ENCODE data around the gene PCGF6.

Gene PCGF6

GRCh38 chr10:103327906-103328305, 23.0 kb downstream of the PCGF6 start:
- no peak for DNase-seq (ENCODE audit: extremely low spot score)
- POLR2A ChIA-PET = interaction anchor here (0.9 kb wide), 1 partner anchor 23 kb away, joined by 3 read pairs; the partner anchor contains the start of gene PCGF6
- TF ChIP-seq ZNF384 (IDR thresholded peaks at IDR 0.05) = no peak
- no peak for TF ChIP-seq TARDBP (IDR thresholded peaks at IDR 0.05)
- no peak for TF ChIP-seq BHLHE40 (IDR thresholded peaks at IDR 0.05; ENCODE audit: borderline replicate concordance)
- no peak for TF ChIP-seq CTBP1 (IDR thresholded peaks at IDR 0.05; ENCODE audit: borderline replicate concordance)
- no peak for TF ChIP-seq HDGF (IDR thresholded peaks at IDR 0.05; ENCODE audit: borderline replicate concordance)
- CTCF ChIA-PET = no interaction called here

- TF ChIP-seq CTBP1 (IDR thresholded peaks at IDR 0.05; ENCODE audit: borderline replicate concordance) (no peak), LEF1 (IDR thresholded peaks at IDR 0.05; ENCODE audit: borderline replicate concordance) (no peak), HDGF (IDR thresholded peaks at IDR 0.05; ENCODE audit: borderline replicate concordance) (no peak)
- DNase-seq (ENCODE audit: extremely low spot score) = no peak
- ChIA-PET CTCF (interaction anchor here (0.6 kb wide), 1 partner anchor 14 kb away, joined by 6 read pairs; no protein-coding TSS in a partner anchor), POLR2A (no interaction called here)
Measured at GRCh38 chr10:103316087-103316486, 34.9 kb downstream of the PCGF6 start.

- ChIA-PET POLR2A (no interaction called here), CTCF (no interaction called here)
- DNase-seq (ENCODE audit: extremely low spot score) = no peak
- no peak for TF ChIP-seq PKNOX1 (IDR thresholded peaks at IDR 0.05)
- TF ChIP-seq LEF1 (IDR thresholded peaks at IDR 0.05; ENCODE audit: borderline replicate concordance) = no peak
- no peak for TF ChIP-seq SP1 (IDR thresholded peaks at IDR 0.05)
- TF ChIP-seq BHLHE40 (IDR thresholded peaks at IDR 0.05; ENCODE audit: borderline replicate concordance) = no peak
- no peak for TF ChIP-seq FOXA1 (IDR thresholded peaks at IDR 0.05)
- no peak for TF ChIP-seq ZNF384 (IDR thresholded peaks at IDR 0.05)
- no peak for TF ChIP-seq ARNT (IDR thresholded peaks at IDR 0.05)
- TF ChIP-seq L3MBTL2 (conservative IDR thresholded peaks at IDR 0.05) = no peak
- TF ChIP-seq NFRKB (IDR thresholded peaks at IDR 0.05) = no peak
- no peak for TF ChIP-seq ELF4 (IDR thresholded peaks at IDR 0.05)
- TF ChIP-seq TARDBP (IDR thresholded peaks at IDR 0.05) = no peak
- no peak for TF ChIP-seq SUZ12 (IDR thresholded peaks at IDR 0.05)
- TF ChIP-seq CTBP1 (IDR thresholded peaks at IDR 0.05; ENCODE audit: borderline replicate concordance) = no peak
- TF ChIP-seq HDGF (IDR thresholded peaks at IDR 0.05; ENCODE audit: borderline replicate concordance) = no peak
- TF ChIP-seq FOXK2 (IDR thresholded peaks at IDR 0.05) = no peak
- TF ChIP-seq FOXM1 (IDR thresholded peaks at IDR 0.05; ENCODE audit: borderline replicate concordance) = no peak
Measured at GRCh38 chr10:103310197-103310596, 40.7 kb downstream of the PCGF6 start.

GRCh38 chr10:103307594-103307993, 43.3 kb downstream of the PCGF6 start:
- ChIA-PET POLR2A (no interaction called here), CTCF (no interaction called here)
- DNase-seq (ENCODE audit: extremely low spot score) = no peak
- TF ChIP-seq BHLHE40 (IDR thresholded peaks at IDR 0.05; ENCODE audit: borderline replicate concordance) = no peak
- no peak for TF ChIP-seq ELF4 (IDR thresholded peaks at IDR 0.05)
- no peak for TF ChIP-seq ARNT (IDR thresholded peaks at IDR 0.05)
- no peak for TF ChIP-seq ZNF384 (IDR thresholded peaks at IDR 0.05)

- ChIA-PET POLR2A (interaction anchor here (0.5 to 0.6 kb wide), 3 partner anchors 16 to 71 kb away, joined by 3 read pairs; no protein-coding TSS in a partner anchor), CTCF (no interaction called here)
- DNase-seq (ENCODE audit: extremely low spot score) = no peak
- TF ChIP-seq ZNF384 (IDR thresholded peaks at IDR 0.05) = no peak
- TF ChIP-seq FOXK2 (IDR thresholded peaks at IDR 0.05) = no peak
- no peak for TF ChIP-seq HDGF (IDR thresholded peaks at IDR 0.05; ENCODE audit: borderline replicate concordance)
Measured at GRCh38 chr10:103295374-103296015, 55.4 kb downstream of the PCGF6 start.

- CTCF ChIA-PET = no interaction called here
- DNase-seq (ENCODE audit: extremely low spot score) = no peak
- POLR2A ChIA-PET = no interaction called here
- TF ChIP-seq ZNF384 (IDR thresholded peaks at IDR 0.05) = no peak
- TF ChIP-seq FOXK2 (IDR thresholded peaks at IDR 0.05) = no peak
- no peak for TF ChIP-seq BHLHE40 (IDR thresholded peaks at IDR 0.05; ENCODE audit: borderline replicate concordance)
- TF ChIP-seq FOXM1 (IDR thresholded peaks at IDR 0.05; ENCODE audit: borderline replicate concordance) = no peak
- no peak for TF ChIP-seq NFRKB (IDR thresholded peaks at IDR 0.05)
- no peak for TF ChIP-seq SP1 (IDR thresholded peaks at IDR 0.05)
- TF ChIP-seq L3MBTL2 (conservative IDR thresholded peaks at IDR 0.05) = no peak
- no peak for TF ChIP-seq TARDBP (IDR thresholded peaks at IDR 0.05)
- TF ChIP-seq HDGF (IDR thresholded peaks at IDR 0.05; ENCODE audit: borderline replicate concordance) = no peak
- TF ChIP-seq ELF4 (IDR thresholded peaks at IDR 0.05) = no peak
- TF ChIP-seq FOXA1 (IDR thresholded peaks at IDR 0.05) = no peak
- TF ChIP-seq CTBP1 (IDR thresholded peaks at IDR 0.05; ENCODE audit: borderline replicate concordance) = no peak
- no peak for TF ChIP-seq LEF1 (IDR thresholded peaks at IDR 0.05; ENCODE audit: borderline replicate concordance)
- TF ChIP-seq ARNT (IDR thresholded peaks at IDR 0.05) = no peak
- no peak for TF ChIP-seq SUZ12 (IDR thresholded peaks at IDR 0.05)
- TF ChIP-seq PKNOX1 (IDR thresholded peaks at IDR 0.05) = no peak
Measured at GRCh38 chr10:103291588-103291987, 59.4 kb downstream of the PCGF6 start.

- no peak for DNase-seq (ENCODE audit: extremely low spot score)
- ChIA-PET CTCF (no interaction called here), POLR2A (no interaction called here)
- TF ChIP-seq PKNOX1 (IDR thresholded peaks at IDR 0.05) = no peak
- TF ChIP-seq ARNT (IDR thresholded peaks at IDR 0.05) = no peak
- no peak for TF ChIP-seq BHLHE40 (IDR thresholded peaks at IDR 0.05; ENCODE audit: borderline replicate concordance)
- no peak for TF ChIP-seq TARDBP (IDR thresholded peaks at IDR 0.05)
- no peak for TF ChIP-seq CTBP1 (IDR thresholded peaks at IDR 0.05; ENCODE audit: borderline replicate concordance)
- no peak for TF ChIP-seq HDGF (IDR thresholded peaks at IDR 0.05; ENCODE audit: borderline replicate concordance)
- no peak for TF ChIP-seq NFRKB (IDR thresholded peaks at IDR 0.05)
- TF ChIP-seq FOXK2 (IDR thresholded peaks at IDR 0.05) = no peak
- TF ChIP-seq L3MBTL2 (conservative IDR thresholded peaks at IDR 0.05) = no peak
- TF ChIP-seq LEF1 (IDR thresholded peaks at IDR 0.05; ENCODE audit: borderline replicate concordance) = no peak
- no peak for TF ChIP-seq SUZ12 (IDR thresholded peaks at IDR 0.05)
- TF ChIP-seq SP1 (IDR thresholded peaks at IDR 0.05) = no peak
- TF ChIP-seq FOXM1 (IDR thresholded peaks at IDR 0.05; ENCODE audit: borderline replicate concordance) = no peak
- TF ChIP-seq ELF4 (IDR thresholded peaks at IDR 0.05) = no peak
- no peak for TF ChIP-seq FOXA1 (IDR thresholded peaks at IDR 0.05)
Measured at GRCh38 chr10:103287992-103288391, 62.9 kb downstream of the PCGF6 start.

Measured in HEK293T (cell line).